DMS79 (cell line): ENCODE data around the gene MCF2L.
"Not testable (repeated sequence)": the region's sequence is repeated elsewhere in the genome, so short reads cannot be mapped to it uniquely, and the experiment has no call there.

ENCODE experiments used
- DNase-seq: peaks from one replicate; lab custom pipeline; 2025; lab: John Stamatoyannopoulos, UW

Gene MCF2L

GRCh38 chr13:113096745-113097305 is 127.8 kb downstream of the MCF2L start:
- no peak for DNase-seq

- DNase-seq = no peak
Measured at GRCh38 chr13:113097651-113098050, 128.6 kb downstream of the MCF2L start.

DNA sequence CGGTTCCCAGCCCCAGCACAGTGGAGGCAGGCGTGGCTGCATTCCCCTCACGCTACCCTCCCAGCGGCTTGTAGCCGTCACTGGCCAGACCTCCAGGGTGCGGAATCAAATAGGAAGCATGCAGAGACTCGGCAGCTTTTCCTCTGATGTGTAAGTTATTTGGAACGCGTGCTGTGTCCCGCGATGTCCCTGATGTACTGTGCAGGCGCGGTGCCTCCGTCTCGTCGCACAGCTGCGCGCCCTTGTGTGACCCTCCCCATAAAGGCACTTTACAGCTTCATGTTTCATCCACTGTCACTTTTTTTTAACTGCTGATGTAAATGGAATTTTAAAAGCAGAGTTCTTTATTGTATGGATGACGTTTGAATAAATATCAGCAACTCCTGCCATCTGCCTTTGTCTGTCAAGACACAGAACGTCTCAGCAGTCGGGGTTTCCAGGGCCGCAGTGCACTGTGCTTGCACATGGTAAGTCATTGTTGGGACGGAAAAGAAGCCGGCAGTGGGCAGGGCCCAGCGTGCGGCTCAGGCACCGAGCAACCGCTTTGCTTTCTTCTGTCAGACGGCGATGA is 129.2 kb downstream of the MCF2L start:
- DNase-seq = no peak

DNA sequence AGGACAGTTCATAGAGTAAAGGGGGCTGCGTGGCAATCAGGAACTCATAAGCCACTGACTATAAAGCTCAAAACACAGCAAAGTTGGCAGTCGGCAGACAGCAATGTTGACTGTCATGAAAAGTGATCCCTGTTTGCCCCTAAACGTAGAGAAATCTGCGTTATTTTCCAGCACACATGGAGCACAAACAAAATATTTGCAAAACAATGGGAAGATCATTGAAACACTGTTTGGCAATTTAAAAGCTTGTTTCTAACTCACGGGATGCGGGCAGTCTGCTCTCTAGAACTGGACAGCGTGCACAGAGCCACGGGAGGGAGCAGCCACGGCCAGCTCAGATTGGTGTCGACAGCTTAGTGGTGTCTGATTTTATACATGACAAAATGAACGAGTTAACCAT is 130.1 kb downstream of the MCF2L start:
- DNase-seq = no peak

GRCh38 chr13:113102302-113102701 is 133.3 kb downstream of the MCF2L start:
- DNase-seq = not testable (repeated sequence)

DNA sequence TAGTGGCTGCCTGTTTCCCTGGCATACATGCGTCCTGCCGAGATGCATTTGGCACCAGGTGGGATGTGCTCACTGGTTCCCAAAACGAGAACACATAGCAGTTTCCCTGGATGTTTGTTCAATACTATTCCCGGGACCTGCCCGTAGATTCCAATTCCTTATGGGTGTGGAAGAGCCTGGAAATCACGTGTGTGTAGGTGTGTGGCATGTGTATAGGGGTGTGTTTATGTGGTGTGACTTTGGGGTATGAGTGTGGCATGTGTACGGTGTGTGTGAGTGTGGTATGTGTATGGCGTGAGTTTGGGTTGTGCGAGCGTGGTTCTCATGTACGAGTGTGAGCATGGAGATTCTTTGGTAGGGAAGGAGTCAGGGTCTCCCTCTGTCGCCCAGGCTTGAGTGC is 133.7 kb downstream of the MCF2L start:
- DNase-seq = no peak

- no peak for DNase-seq
Measured at GRCh38 chr13:113103646-113104045, 134.6 kb downstream of the MCF2L start.

GRCh38 chr13:113105032-113105920 is 136.3 kb downstream of the MCF2L start, which contains the start of gene F7:
F7 (plus strand) TSS chr13:113105791; CDS start chr13:113105842, 51 bp downstream.
- DNase-seq = peak; percentile 38

GRCh38 chr13:113105921-113106452 is 137.0 kb downstream of the MCF2L start:
- DNase-seq = no peak

DNA sequence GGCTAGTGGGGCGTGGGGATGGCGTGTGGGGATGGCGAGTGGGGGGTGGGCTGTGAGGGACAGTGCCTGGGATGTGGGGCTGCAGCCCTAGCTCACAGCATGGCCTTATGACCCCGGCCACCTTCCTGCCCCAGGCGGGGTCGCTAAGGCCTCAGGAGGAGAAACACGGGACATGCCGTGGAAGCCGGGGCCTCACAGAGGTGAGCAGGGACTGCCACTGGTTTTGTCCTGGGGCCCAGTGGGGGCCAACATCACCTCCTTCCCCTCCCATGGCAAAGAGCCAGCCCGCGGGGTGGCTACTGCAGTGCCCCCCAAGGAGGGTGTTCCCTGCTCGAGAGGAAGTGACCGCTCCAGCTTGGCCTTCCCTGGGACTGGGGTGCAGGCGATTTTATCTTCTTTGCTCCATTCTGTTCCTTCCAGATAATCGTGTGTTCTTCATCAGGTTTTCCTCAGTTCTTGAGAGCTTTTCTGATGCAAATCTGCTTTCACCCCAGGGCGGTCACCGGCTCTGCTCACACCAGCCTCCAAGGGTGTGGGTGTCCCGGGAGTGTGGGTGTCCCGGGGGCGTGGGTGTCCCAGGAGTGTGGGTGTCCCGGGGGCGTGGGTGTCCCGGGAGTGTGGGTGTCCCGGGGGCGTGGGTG is 137.8 kb downstream of the MCF2L start:
- DNase-seq = peak; percentile 7

- DNase-seq = not testable (repeated sequence)
Measured at GRCh38 chr13:113108521-113108920, 139.5 kb downstream of the MCF2L start.

DNA sequence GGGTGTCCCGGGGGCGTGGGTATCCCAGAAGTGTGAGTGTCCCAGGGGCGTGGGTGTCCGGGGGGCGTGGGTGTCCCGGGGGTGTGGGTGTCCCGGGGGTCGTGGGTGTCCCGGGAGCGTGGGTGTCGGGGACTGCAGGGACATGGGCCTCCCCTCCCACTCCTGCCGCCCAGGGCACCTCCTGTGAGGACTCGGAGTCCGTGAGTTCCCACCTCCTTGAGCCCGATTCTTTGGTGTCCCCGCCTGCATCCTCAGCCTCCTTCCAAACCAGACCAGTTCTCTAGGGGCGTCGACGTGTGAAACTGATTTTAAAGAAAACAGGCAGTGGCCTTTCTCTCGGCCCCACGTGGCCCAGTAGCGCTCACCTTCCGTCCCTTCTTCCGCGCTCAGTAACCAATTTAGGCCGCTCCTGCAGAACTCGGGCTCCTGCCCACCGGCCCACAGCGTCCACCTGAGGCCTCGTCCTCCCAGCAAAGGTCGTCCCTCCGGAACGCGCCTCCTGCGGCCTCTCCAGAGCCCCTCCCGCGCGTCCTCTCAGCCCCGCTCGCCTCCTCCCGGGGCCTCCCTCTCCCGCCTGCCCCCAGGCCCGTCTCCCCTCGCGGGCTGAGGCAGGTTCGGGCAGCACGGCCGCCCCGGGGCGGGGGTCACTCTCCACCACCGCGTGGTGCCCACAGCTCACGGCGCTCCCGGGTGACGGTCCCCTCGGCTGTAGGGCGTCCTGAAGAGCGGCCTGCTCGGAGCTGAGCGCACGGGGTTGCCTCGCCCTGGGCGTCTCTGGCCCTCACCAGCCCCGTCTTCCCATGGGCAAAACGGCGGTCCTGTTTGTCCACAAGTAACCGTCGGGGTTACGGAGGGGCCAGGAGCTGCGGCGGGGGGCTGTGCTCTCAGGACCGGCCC is 140.4 kb downstream of the MCF2L start:
- no peak for DNase-seq

- DNase-seq = peak; percentile 32
Measured at GRCh38 chr13:113110048-113110851, 141.2 kb downstream of the MCF2L start.

GRCh38 chr13:113110852-113111315 is 141.9 kb downstream of the MCF2L start:
- no peak for DNase-seq

GRCh38 chr13:113111821-113112220 is 142.8 kb downstream of the MCF2L start:
- DNase-seq = not testable (repeated sequence)

DNA sequence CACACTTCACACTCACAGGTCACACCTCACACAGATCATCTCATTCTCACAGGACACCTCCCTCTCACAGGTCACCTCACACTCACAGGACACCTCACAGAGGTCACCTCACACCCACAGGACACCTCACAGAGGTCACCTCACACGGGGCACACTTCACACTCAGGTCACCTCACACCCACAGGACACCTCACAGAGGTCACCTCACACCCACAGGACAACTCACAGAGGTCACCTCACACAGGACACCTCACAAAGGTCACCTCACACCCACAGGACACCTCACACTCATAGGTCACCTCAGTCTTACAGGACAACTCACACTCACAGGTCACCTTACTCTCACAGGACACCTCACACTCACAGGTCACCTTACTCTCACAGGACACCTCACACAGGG is 143.5 kb downstream of the MCF2L start:
- DNase-seq = not testable (repeated sequence)

- DNase-seq = no peak
Measured at GRCh38 chr13:113112893-113113845, 144.2 kb downstream of the MCF2L start.

GRCh38 chr13:113113846-113114271 is 144.8 kb downstream of the MCF2L start:
- DNase-seq = no peak
